ENCODE measurements around the gene DACH1.

The DACH1 gene

GRCh38 chr13:71430681-71431080 is 436.3 kb downstream of the DACH1 start:
- Histone ChIP-seq H3K9ac (ENCODE audit: low read length) (no peak overlapping the region), H3K9me3 (ENCODE audit: low read length) (no peaks in the 10 kb centered on the region), H3K4me3 (ENCODE audit: low read depth in 1 of 2, low read length in 2 of 2) (no peak overlapping the region), H3K4me1 (ENCODE audit: insufficient read depth, low read length) (no peaks in the 10 kb centered on the region), H3K36me3 (ENCODE audit: insufficient read depth, low read length) (no peaks in the 10 kb centered on the region), H3K27me3 (ENCODE audit: control insufficient read depth in 1 of 2, insufficient read depth in 2 of 2, low read length in 2 of 2) (no peaks in the 10 kb centered on the region), H3K27ac (ENCODE audit: low read depth, low read length) (no peak overlapping the region)

DNA sequence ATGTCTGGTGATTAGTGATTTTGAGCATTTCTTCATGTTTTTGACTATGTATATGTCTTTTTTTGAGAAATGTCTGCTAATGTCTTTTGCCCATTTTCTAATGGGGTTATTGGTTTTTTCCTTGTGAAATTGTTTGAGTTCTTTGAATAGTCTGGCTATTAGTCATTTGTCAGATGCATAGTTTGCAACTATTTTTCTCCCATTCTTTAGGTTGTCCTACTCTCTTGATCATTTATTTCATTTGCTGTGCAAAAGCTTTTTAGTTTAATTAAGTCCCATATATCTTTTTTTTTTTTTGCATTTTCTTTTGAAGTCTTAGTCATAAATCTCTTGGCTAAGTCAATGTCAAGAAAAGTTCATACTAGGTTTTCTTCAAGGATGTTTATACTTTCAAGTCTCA is 449.8 kb downstream of the DACH1 start:
- Histone ChIP-seq H3K9ac (ENCODE audit: low read length) (no peak overlapping the region), H3K27me3 (ENCODE audit: control insufficient read depth in 1 of 2, insufficient read depth in 2 of 2, low read length in 2 of 2) (no peaks in the 10 kb centered on the region), H3K4me3 (ENCODE audit: low read depth in 1 of 2, low read length in 2 of 2) (no peak overlapping the region), H3K36me3 (ENCODE audit: insufficient read depth, low read length) (no peaks in the 10 kb centered on the region), H3K4me1 (ENCODE audit: insufficient read depth, low read length) (no peaks in the 10 kb centered on the region), H3K9me3 (ENCODE audit: low read length) (no peaks in the 10 kb centered on the region), H3K27ac (ENCODE audit: low read depth, low read length) (no peak overlapping the region)

- H3K9ac ChIP-seq (ENCODE audit: low read length): no peak overlapping the region
- no peaks in the 10 kb centered on the region for H3K27me3 ChIP-seq (ENCODE audit: control insufficient read depth in 1 of 2, insufficient read depth in 2 of 2, low read length in 2 of 2)
- H3K36me3 ChIP-seq (ENCODE audit: insufficient read depth, low read length): no peaks in the 10 kb centered on the region
- H3K4me3 ChIP-seq (ENCODE audit: low read depth in 1 of 2, low read length in 2 of 2): no peak overlapping the region
- H3K4me1 ChIP-seq (ENCODE audit: insufficient read depth, low read length): no peaks in the 10 kb centered on the region
- no peaks in the 10 kb centered on the region for H3K9me3 ChIP-seq (ENCODE audit: low read length)
- no peak overlapping the region for H3K27ac ChIP-seq (ENCODE audit: low read depth, low read length)
Measured at GRCh38 chr13:71412231-71412630, 454.8 kb downstream of the DACH1 start.

DNA sequence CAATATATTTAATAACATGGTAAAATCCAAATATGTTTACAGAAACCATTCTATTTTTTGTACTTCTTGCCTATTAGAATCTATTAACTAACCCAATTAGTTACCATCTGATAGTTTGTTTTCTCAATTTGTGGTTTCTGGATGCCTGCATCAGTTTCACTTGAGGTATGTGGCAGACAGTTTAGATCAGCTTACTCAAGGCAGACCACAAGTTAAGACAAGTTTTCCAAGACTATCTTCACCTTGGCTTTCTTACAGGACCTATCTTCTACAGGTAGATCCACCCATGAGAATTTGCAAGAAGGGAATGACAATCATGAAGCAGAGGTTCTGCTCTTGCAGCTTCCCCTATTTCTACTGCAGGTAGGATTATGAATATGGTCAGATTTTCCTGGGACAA is 458.6 kb downstream of the DACH1 start:
- Histone ChIP-seq H3K9me3 (ENCODE audit: low read length) (no peaks in the 10 kb centered on the region), H3K36me3 (ENCODE audit: insufficient read depth, low read length) (no peaks in the 10 kb centered on the region), H3K4me1 (ENCODE audit: insufficient read depth, low read length) (no peaks in the 10 kb centered on the region), H3K9ac (ENCODE audit: low read length) (no peak overlapping the region), H3K27me3 (ENCODE audit: control insufficient read depth in 1 of 2, insufficient read depth in 2 of 2, low read length in 2 of 2) (no peaks in the 10 kb centered on the region), H3K4me3 (ENCODE audit: low read depth in 1 of 2, low read length in 2 of 2) (no peak overlapping the region), H3K27ac (ENCODE audit: low read depth, low read length) (no peak overlapping the region)

DNA sequence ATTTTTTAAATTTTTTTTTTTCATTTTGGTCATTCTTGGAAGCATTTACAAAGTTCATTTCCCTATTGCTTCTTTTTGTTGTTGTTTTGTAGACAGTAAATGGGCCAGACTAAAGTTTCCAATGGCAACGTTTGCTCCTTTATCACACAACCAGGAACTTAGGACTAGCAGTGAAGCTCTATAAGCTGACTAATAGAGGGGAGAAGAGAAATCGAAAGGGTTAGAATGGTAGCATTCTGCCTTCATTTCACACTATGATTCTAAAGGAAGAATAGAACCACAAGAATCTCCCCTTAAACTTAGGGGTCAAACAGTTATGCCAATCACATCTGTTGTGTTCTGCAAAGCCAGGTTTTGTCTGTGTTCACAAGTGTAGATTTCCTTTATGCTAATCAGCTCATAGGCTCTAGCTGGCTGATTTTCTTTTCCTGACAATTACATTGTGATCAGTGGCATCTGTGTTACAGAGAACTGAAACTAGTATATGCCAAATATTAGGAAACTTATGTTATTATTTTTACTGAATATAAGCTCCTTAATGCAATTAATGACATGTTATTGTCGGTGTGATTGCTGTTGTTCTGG is 467.3 kb downstream of the DACH1 start:
- Histone ChIP-seq H3K36me3 (ENCODE audit: insufficient read depth, low read length) (no peaks in the 10 kb centered on the region), H3K9ac (ENCODE audit: low read length) (no peak overlapping the region), H3K27me3 (ENCODE audit: control insufficient read depth in 1 of 2, insufficient read depth in 2 of 2, low read length in 2 of 2) (no peaks in the 10 kb centered on the region), H3K4me3 (ENCODE audit: low read depth in 1 of 2, low read length in 2 of 2) (no peak overlapping the region), H3K9me3 (ENCODE audit: low read length) (no peaks in the 10 kb centered on the region), H3K27ac (ENCODE audit: low read depth, low read length) (no peak overlapping the region), H3K4me1 (ENCODE audit: insufficient read depth, low read length) (no peaks in the 10 kb centered on the region)

GRCh38 chr13:71396149-71396548 is 470.9 kb downstream of the DACH1 start:
- Histone ChIP-seq H3K36me3 (ENCODE audit: insufficient read depth, low read length) (no peaks in the 10 kb centered on the region), H3K27me3 (ENCODE audit: control insufficient read depth in 1 of 2, insufficient read depth in 2 of 2, low read length in 2 of 2) (no peaks in the 10 kb centered on the region), H3K27ac (ENCODE audit: low read depth, low read length) (no peak overlapping the region), H3K9ac (ENCODE audit: low read length) (no peak overlapping the region), H3K9me3 (ENCODE audit: low read length) (no peaks in the 10 kb centered on the region), H3K4me3 (ENCODE audit: low read depth in 1 of 2, low read length in 2 of 2) (no peak overlapping the region), H3K4me1 (ENCODE audit: insufficient read depth, low read length) (no peaks in the 10 kb centered on the region)

GRCh38 chr13:71395053-71395452 is 472.0 kb downstream of the DACH1 start:
- H3K36me3 ChIP-seq (ENCODE audit: insufficient read depth, low read length): no peaks in the 10 kb centered on the region
- H3K9ac ChIP-seq (ENCODE audit: low read length): no peak overlapping the region
- no peaks in the 10 kb centered on the region for H3K27me3 ChIP-seq (ENCODE audit: control insufficient read depth in 1 of 2, insufficient read depth in 2 of 2, low read length in 2 of 2)
- H3K27ac ChIP-seq (ENCODE audit: low read depth, low read length): no peak overlapping the region
- no peaks in the 10 kb centered on the region for H3K4me1 ChIP-seq (ENCODE audit: insufficient read depth, low read length)
- no peak overlapping the region for H3K4me3 ChIP-seq (ENCODE audit: low read depth in 1 of 2, low read length in 2 of 2)
- no peaks in the 10 kb centered on the region for H3K9me3 ChIP-seq (ENCODE audit: low read length)

- H3K4me1 ChIP-seq (ENCODE audit: insufficient read depth, low read length): no peaks in the 10 kb centered on the region
- no peak overlapping the region for H3K27ac ChIP-seq (ENCODE audit: low read depth, low read length)
- no peak overlapping the region for H3K9ac ChIP-seq (ENCODE audit: low read length)
- H3K36me3 ChIP-seq (ENCODE audit: insufficient read depth, low read length): no peaks in the 10 kb centered on the region
- H3K9me3 ChIP-seq (ENCODE audit: low read length): no peaks in the 10 kb centered on the region
- H3K4me3 ChIP-seq (ENCODE audit: low read depth in 1 of 2, low read length in 2 of 2): no peak overlapping the region
- no peaks in the 10 kb centered on the region for H3K27me3 ChIP-seq (ENCODE audit: control insufficient read depth in 1 of 2, insufficient read depth in 2 of 2, low read length in 2 of 2)
Measured at GRCh38 chr13:71394176-71394575, 472.8 kb downstream of the DACH1 start.

All from muscle layer of colon (tissue), 2 donors.